ENCODE measurements around the gene NEDD9.

Gene NEDD9

GRCh38 chr6:11139051-11139960 is 93.2 kb downstream of the NEDD9 start:
- no peak for DNase-seq

GRCh38 chr6:11136809-11137208 is 95.7 kb downstream of the NEDD9 start:
- no peak for DNase-seq
